K562 treated with DMSO at 1 percent for 24 hours (cell line): ENCODE results near the gene ATOSB. TPM values are rescaled to one million over a fixed set of nuclear protein-coding genes. Genes with fewer than 3 reads are reported as not detected.

Source experiments
- total RNA-seq: library from RNA; unstranded; fragments of 300-600 nt; gene quantifications from 2 replicates; pipeline ENCODE4 v1.2.3, GENCODE V29; 2022; ENCODE audit warnings: low read depth; ENCODE audit not compliant: insufficient read depth

ATOSB gene, protein sequence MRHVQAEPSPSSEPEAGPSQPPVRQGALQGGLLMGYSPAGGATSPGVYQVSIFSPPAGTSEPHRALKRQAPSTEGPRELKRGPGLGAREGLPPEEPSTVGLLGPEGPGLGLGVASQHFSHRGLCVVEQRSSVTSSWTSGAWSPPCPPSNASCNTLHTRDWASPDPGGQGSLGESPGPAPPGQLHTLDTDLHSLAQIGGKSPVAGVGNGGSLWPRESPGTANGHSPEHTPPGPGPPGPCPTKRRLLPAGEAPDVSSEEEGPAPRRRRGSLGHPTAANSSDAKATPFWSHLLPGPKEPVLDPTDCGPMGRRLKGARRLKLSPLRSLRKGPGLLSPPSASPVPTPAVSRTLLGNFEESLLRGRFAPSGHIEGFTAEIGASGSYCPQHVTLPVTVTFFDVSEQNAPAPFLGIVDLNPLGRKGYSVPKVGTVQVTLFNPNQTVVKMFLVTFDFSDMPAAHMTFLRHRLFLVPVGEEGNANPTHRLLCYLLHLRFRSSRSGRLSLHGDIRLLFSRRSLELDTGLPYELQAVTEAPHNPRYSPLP
- total RNA-seq: 6.0 and 7.9 TPM in 2 replicates

DNA sequence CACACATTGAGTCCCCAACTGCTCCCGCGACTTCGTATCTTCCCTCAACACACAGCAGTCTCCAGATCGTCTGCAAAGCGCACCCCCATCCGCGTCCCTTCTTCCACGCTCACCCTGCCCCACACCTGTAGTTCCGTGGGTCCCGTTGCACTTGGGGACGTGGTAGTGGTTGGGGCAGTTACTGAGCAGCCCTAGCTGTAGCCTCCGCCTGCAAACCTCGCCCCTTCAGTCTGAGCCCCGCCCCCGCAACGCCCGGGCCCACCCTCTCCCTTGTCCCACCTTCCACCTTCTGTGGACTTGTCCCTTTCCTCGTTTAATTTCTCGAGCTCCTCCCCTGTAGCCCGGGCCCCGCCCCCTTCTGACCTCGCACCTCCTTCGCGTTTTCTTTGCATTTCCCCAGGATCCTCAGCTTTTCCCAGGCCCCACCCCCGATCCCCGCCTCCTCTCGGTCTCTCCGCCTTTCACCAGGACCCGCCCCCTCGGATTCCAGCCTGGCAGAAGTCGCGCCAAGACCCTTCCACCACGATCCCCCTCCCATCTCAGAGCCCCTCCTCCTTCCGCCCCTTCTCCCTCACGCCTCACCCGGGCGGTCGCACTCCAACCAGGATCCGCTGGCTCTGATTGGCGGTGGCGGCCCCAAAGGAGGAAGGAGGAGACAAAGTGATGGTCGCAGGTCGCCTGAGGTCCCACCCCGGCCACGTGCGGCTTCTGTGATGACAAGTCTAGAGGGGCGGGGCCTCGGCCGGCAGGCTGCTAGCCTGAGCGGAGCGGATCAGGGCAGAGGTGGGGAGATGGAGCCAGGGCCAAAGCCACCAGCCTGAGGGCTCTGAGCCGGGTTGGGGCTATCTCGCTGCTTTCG is at the start of gene ATOSB:
Gene ATOSB, minus strand, starts transcription at position 183 of the 859 bp plus-strand sequence. CDS start 7,588 bp downstream, outside the sequence.

DNA sequence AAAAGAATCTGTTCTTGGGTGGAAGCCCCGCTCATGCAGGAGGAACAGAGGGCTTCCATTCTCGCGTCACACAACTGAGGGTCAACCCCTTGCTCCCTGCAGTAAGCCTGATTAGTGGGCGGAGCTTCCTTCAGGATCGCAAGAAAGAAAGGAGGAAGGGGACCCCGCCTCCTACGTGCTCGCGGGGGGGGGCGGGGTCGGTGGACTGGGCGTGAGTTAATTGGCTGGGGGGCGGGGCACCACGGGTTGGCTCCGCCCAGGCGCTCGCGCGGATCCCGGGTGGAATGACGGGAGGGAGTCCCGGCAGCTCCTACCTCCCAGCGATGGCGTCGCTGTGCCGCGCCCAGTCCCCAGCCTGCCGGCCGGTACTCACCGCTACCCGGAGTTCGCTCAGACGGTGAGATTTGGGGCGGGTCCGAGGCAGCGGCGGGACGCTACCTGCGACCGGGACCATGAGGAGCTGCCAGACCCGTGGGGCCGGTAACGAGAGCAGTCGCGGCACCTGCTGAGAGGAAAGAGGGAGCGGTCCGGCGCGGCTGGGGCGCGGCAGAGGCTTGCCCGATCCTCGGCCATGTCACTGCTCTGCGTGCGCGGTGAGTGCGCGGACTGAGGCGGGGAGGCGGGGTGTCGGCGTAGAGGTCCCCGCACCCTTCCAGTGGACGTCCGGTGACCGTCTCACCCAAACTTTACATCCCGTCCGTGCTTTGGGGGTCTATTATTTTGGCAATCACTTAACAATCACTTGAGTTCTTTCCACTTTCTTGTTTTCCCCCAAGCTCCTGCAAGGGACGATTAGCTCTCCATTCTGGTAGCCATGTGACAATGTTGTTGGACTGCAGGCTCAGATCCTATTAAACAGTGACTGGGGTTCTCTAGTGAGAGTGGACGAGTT is 46.3 kb upstream of the ATOSB start, which contains the start of gene UNC13B:
Gene UNC13B, plus strand, starts transcription at position 297 of the 892 bp plus-strand sequence. Its CDS starts 275 bp downstream, at position 572.

DNA sequence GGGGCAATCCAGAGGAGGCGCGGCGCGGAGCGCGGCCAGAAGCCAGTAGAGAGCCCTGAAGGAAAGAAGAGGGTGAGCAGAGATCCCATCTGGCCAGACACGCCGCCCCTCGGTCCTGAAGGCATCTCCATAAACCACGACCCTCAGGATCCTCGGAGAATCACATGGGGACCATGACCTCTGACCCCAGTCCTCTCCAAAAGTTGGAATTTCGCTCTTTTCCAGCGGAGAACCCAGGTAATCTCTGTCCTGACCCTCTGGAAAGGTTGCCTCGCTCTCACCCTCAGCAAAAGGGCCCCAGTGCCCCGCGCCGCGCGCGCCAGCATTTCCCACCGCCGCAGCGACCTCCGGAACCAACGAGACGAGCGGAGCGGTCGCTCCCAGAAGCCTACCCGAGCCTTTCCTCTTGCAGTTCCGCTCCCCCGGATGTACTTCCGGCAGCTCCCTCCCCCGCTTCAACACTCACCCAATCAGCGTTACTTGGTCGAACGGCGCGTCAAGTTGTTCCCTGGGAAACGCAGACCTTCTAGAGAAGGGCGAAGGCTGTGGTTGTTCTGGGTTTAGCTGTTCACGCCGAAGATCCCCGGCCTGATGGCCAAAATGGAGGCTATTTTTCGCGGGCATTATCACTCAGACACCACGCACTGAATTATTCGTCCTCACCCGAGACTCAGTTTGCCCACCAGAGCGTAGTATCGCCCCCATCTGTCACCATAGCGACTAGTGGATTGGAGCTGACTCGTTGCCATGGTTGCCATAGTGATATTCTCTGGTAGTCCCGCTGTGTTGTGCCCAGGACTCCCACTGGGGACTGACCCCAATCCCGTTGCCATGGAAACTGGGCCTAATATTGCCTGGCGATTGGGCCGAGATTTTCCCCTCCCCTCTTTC is 12.6 kb downstream of the ATOSB start, which contains the start of gene STOML2:
Gene STOML2, minus strand, starts transcription at position 363 of the 891 bp plus-strand sequence. Its CDS starts 37 bp downstream, at position 326.

DNA sequence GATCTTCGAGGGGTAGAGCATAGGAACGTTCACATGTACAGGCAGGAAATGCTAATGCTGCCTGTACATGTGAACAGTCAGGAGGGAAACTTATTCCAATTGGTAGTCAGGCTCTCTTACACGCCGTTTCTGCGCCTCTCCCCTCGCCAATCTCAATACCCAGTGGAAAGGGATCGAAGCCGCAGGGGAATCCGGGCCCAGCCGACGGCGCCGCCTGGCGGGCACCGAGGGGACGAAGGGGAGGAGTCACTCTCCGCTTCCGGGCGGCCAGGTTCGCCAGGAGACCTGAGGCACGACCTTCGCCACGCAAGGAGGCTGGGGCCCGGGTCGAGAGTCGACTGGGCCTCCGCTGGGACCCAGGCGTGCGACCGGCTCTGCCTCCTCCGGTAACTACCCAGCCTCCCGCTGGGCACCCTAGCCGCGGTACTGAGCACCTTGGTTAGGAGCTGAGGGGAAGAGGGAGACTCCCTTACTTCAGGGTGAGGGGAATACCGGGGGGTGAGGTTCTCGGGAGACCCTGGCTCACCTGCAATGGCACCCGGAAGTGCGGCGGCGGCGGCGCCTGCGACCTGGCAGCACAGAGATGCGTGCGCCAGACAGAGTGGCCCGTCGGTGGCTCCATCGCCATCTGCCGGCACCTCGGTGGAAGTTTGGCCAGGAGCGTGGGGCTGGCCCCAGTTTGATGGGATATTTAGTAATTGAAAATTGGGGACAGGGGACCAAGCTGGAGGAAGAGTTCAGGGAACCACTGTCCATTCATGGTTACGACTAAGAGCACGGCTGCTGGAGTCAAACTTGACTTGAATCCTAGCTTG is 19.4 kb downstream of the ATOSB start, which contains the start of gene PIGO:
Gene PIGO, minus strand, starts transcription at position 557 of the 815 bp plus-strand sequence. CDS start 1,026 bp downstream, outside the sequence.

DNA sequence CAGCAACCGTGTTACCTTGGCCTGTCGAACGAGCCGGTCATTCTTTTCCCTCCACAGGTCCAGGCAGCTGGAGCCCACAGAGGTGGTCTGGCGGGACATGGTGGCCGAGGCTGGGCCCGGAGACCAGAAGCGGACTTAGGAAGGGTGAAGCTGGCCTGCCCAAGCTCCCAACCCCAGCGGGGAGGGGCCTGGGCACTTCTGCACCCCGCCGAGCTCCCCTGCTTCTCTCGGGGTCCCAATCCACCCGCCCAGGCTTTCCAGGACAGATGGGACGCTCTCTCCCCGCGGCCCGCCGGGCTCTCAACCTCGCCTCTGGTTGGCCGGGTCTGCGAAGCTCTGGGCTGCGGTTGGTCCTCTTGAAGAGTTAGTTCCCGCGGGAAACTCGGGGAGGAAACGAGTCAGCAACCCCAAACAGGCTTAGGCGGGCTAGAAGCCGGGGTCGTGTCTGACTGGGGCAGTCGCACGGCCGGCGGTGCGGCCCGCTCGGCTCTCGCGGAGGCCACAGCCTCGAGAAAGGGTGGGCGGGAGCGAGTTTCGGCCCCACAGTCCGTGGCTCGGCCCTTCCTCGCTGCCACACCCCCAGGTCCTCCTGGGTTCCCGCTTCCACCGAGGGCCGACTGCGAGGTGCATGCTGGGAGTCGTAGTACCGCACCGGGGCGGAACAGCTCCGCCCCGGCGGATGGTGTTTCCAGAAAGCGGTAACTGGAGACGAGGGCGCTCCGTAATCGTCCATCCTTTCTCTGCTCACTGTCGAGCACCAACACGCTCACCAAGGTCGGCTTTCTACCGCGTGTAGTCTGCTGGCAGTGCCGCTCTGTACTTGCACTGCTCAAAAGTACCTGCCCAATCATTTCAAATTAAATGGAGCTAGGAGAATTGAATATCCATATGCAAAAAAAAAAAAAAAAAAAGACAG is 36.0 kb downstream of the ATOSB start, which contains the start of gene FANCG:
Gene FANCG, minus strand, starts transcription at position 517 of the 916 bp plus-strand sequence. Its CDS starts 418 bp downstream, at position 99.

DNA sequence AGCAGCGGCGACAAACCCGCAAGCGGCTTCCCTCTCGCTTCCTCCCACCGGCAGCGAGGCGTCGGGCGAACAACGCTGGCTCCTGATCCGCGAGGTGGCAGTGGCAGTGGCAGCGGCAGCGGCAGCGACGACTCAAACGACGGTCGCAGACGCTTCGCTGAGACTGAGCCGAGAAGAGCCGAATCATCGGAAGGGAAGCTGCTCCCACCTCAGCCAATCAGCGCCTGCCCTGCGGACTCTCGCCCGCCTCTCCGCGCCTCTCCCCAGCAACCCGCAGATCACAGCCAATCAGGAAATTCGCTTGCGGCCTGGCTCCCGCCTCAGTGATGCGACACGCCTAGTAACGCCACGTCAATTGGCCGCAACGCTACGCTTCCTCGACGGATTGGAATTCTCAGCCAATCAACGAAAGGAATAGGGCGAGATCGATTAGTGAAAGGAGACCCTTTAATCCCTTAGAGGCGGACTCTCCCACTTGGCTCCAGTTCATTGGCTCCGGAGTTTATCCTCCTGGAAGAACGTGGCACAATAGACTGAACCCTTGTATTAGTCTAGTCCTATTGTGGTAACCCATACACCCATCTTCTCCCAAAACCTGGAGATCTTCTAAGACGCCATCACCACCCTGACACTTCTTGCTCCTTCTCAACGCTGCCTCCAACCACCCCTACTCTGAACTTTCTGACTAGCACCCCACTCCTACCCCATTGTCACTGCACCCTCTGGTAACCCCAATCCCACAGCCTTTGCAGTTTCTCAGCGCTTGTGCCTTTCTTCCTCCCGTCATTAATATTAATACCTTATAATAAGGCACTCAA is 43.0 kb downstream of the ATOSB start, which contains the start of gene VCP:
Gene VCP, minus strand, starts transcription at position 165 of the 818 bp plus-strand sequence. CDS start 272 bp downstream, outside the sequence.

Other genes starting within 250 kb of the ATOSB start
- 0.25 TPM in 2 replicates for gene PHF24, start 157.6 kb downstream of the ATOSB start, total RNA-seq
- 5.5 and 6.6 TPM in 2 replicates for gene DNAJB5, start 126.1 kb downstream of the ATOSB start, total RNA-seq
- 216 and 236 TPM in 2 replicates for gene VCP, start 43.2 kb downstream of the ATOSB start, total RNA-seq
- gene FANCG, start 35.9 kb downstream of the ATOSB start, total RNA-seq: 19.7 and 24.1 TPM in 2 replicates
- 9.7 and 9.8 TPM in 2 replicates for gene PIGO, start 19.3 kb downstream of the ATOSB start, total RNA-seq
- gene STOML2, start 12.7 kb downstream of the ATOSB start, total RNA-seq: 162 and 166 TPM in 2 replicates
- 14.5 and 15.7 TPM in 2 replicates for gene UNC13B, start 46.1 kb upstream of the ATOSB start, total RNA-seq